Measurements from ENCODE around the gene MYG1. TPM values are rescaled to one million over a fixed set of nuclear protein-coding genes. Genes with fewer than 3 reads are reported as not detected.
A peak's percentile ranks its signal among the peaks of the same experiment; 100 is the strongest.

The MYG1 gene
- total RNA-seq, 2 donors from 2014 or later, result 30.6 to 32.5 TPM

GRCh38 chr12:53268630-53269562 is 30.6 kb upstream of the MYG1 start:
- Mint-ChIP-seq H3K27me3 (no peaks in the 10 kb centered on the region), H3K27ac (peak overlapping the region; percentile 88), H3K36me3 (ENCODE audit: low read depth) (no peaks in the 10 kb centered on the region), H3K4me1 (peaks cover 20% of the 10 kb centered on the region), H3K4me3 (peak overlapping the region; percentile 99)
- DNase-seq (no peak), ATAC-seq (no peak)
- no peaks in the 10 kb centered on the region for H3K9me3 ChIP-seq (ENCODE audit: control insufficient read depth, low read length, poor library complexity, severe bottlenecking)

GRCh38 chr12:53274445-53274844 is 25.1 kb upstream of the MYG1 start:
- no peak for ATAC-seq
- H3K36me3 Mint-ChIP-seq (ENCODE audit: low read depth), result no peaks in the 10 kb centered on the region
- no peaks in the 10 kb centered on the region for H3K27me3 Mint-ChIP-seq

GRCh38 chr12:53276511-53276910 is 23.0 kb upstream of the MYG1 start:
- Mint-ChIP-seq H3K27ac (no peak overlapping the region), H3K4me1 (peaks cover 5% of the 10 kb centered on the region), H3K4me3 (no peak overlapping the region), H3K36me3 (ENCODE audit: low read depth) (no peaks in the 10 kb centered on the region), H3K27me3 (no peaks in the 10 kb centered on the region)
- ATAC-seq (no peak), DNase-seq (no peak)
- no peaks in the 10 kb centered on the region for H3K9me3 ChIP-seq (ENCODE audit: control insufficient read depth, low read length, poor library complexity, severe bottlenecking)

More at GRCh38 chr12:53274445-53274844, 25.1 kb upstream of the MYG1 start:
- Mint-ChIP-seq H3K4me3 (no peak overlapping the region), H3K4me1 (peaks cover 4% of the 10 kb centered on the region), H3K27ac (peak overlapping the region; percentile 75)
- DNase-seq, result no peak
- H3K9me3 ChIP-seq (ENCODE audit: control insufficient read depth, low read length, poor library complexity, severe bottlenecking), result no peaks in the 10 kb centered on the region

GRCh38 chr12:53277981-53278380 is 21.5 kb upstream of the MYG1 start:
- no peak overlapping the region for H3K27ac Mint-ChIP-seq
- no peaks in the 10 kb centered on the region for H3K36me3 Mint-ChIP-seq (ENCODE audit: low read depth)
- ATAC-seq, result no peak
- no peaks in the 10 kb centered on the region for H3K9me3 ChIP-seq (ENCODE audit: control insufficient read depth, low read length, poor library complexity, severe bottlenecking)
- peaks cover 2% of the 10 kb centered on the region for H3K4me1 Mint-ChIP-seq
- H3K27me3 Mint-ChIP-seq, result no peaks in the 10 kb centered on the region
- no peak overlapping the region for H3K4me3 Mint-ChIP-seq
- no peak for DNase-seq

GRCh38 chr12:53279283-53279869 is 20.1 kb upstream of the MYG1 start:
- Mint-ChIP-seq H3K4me3 (no peak overlapping the region), H3K4me1 (peaks cover 2% of the 10 kb centered on the region), H3K36me3 (ENCODE audit: low read depth) (no peaks in the 10 kb centered on the region), H3K27me3 (no peaks in the 10 kb centered on the region), H3K27ac (no peak overlapping the region)
- no peaks in the 10 kb centered on the region for H3K9me3 ChIP-seq (ENCODE audit: control insufficient read depth, low read length, poor library complexity, severe bottlenecking)
- no peak for ATAC-seq
- DNase-seq, result no peak

GRCh38 chr12:53279888-53280498 is 19.5 kb upstream of the MYG1 start:
- Mint-ChIP-seq H3K36me3 (ENCODE audit: low read depth) (no peaks in the 10 kb centered on the region), H3K27ac (no peak overlapping the region), H3K27me3 (no peaks in the 10 kb centered on the region), H3K4me3 (no peak overlapping the region), H3K4me1 (peaks cover 2% of the 10 kb centered on the region)
- ATAC-seq (no peak), DNase-seq (no peak)
- H3K9me3 ChIP-seq (ENCODE audit: control insufficient read depth, low read length, poor library complexity, severe bottlenecking), result no peaks in the 10 kb centered on the region

GRCh38 chr12:53286448-53286847 is 13.0 kb upstream of the MYG1 start:
- Mint-ChIP-seq H3K4me3 (no peak overlapping the region), H3K4me1 (peaks cover 8% of the 10 kb centered on the region), H3K27ac (no peak overlapping the region), H3K27me3 (no peaks in the 10 kb centered on the region), H3K36me3 (ENCODE audit: low read depth) (no peaks in the 10 kb centered on the region)
- H3K9me3 ChIP-seq (ENCODE audit: control insufficient read depth, low read length, poor library complexity, severe bottlenecking), result no peaks in the 10 kb centered on the region
- DNase-seq (no peak), ATAC-seq (no peak)

- peak; percentile 97 for ATAC-seq
- no peaks in the 10 kb centered on the region for H3K9me3 ChIP-seq (ENCODE audit: control insufficient read depth, low read length, poor library complexity, severe bottlenecking)
- Mint-ChIP-seq H3K4me3 (peak overlapping the region; percentile 31), H3K27me3 (no peaks in the 10 kb centered on the region), H3K4me1 (peaks cover 8% of the 10 kb centered on the region), H3K36me3 (ENCODE audit: low read depth) (no peaks in the 10 kb centered on the region), H3K27ac (peak overlapping the region; percentile 83)
- peak; percentile 57 to 60 (median 57) for DNase-seq
Observed at GRCh38 chr12:53287741-53288216, 11.7 kb upstream of the MYG1 start.

GRCh38 chr12:53288322-53288721 is 11.2 kb upstream of the MYG1 start:
- no peaks in the 10 kb centered on the region for H3K9me3 ChIP-seq (ENCODE audit: control insufficient read depth, low read length, poor library complexity, severe bottlenecking)
- Mint-ChIP-seq H3K27me3 (no peaks in the 10 kb centered on the region), H3K36me3 (ENCODE audit: low read depth) (no peaks in the 10 kb centered on the region), H3K4me1 (peaks cover 8% of the 10 kb centered on the region), H3K4me3 (no peak overlapping the region), H3K27ac (peak overlapping the region; percentile 83)
- ATAC-seq (no peak), DNase-seq (no peak)

GRCh38 chr12:53289891-53290290 is 9.6 kb upstream of the MYG1 start:
- Mint-ChIP-seq H3K4me3 (no peak overlapping the region), H3K4me1 (peaks cover 10% of the 10 kb centered on the region), H3K36me3 (ENCODE audit: low read depth) (no peaks in the 10 kb centered on the region), H3K27me3 (no peaks in the 10 kb centered on the region), H3K27ac (no peak overlapping the region)
- ATAC-seq (no peak), DNase-seq (no peak)
- H3K9me3 ChIP-seq (ENCODE audit: control insufficient read depth, low read length, poor library complexity, severe bottlenecking), result no peaks in the 10 kb centered on the region

GRCh38 chr12:53290661-53291060 is 8.8 kb upstream of the MYG1 start:
- H3K36me3 Mint-ChIP-seq (ENCODE audit: low read depth), result no peaks in the 10 kb centered on the region
- ATAC-seq, result no peak
- H3K4me1 Mint-ChIP-seq, result peaks cover 15% of the 10 kb centered on the region
- H3K4me3 Mint-ChIP-seq, result no peak overlapping the region
- no peaks in the 10 kb centered on the region for H3K27me3 Mint-ChIP-seq
- peak overlapping the region; percentile 67 for H3K27ac Mint-ChIP-seq
- no peak for DNase-seq
- H3K9me3 ChIP-seq (ENCODE audit: control insufficient read depth, low read length, poor library complexity, severe bottlenecking), result no peaks in the 10 kb centered on the region

- H3K36me3 Mint-ChIP-seq (ENCODE audit: low read depth), result no peaks in the 10 kb centered on the region
- ATAC-seq, result no peak
Observed at GRCh38 chr12:53292426-53292825, 7.1 kb upstream of the MYG1 start.

More at GRCh38 chr12:53292426-53292825, 7.1 kb upstream of the MYG1 start:
- no peaks in the 10 kb centered on the region for H3K9me3 ChIP-seq (ENCODE audit: control insufficient read depth, low read length, poor library complexity, severe bottlenecking)
- H3K27me3 Mint-ChIP-seq, result no peaks in the 10 kb centered on the region
- no peak for DNase-seq
- H3K4me1 Mint-ChIP-seq, result peaks cover 23% of the 10 kb centered on the region
- no peak overlapping the region for H3K27ac Mint-ChIP-seq
- no peak overlapping the region for H3K4me3 Mint-ChIP-seq
